NCI-H69 (cell line): Measurements from ENCODE around the gene RPTOR.

Source experiments
- DNase-seq: peaks from one replicate; lab custom pipeline; 2025; lab: John Stamatoyannopoulos, UW

Gene RPTOR

DNA sequence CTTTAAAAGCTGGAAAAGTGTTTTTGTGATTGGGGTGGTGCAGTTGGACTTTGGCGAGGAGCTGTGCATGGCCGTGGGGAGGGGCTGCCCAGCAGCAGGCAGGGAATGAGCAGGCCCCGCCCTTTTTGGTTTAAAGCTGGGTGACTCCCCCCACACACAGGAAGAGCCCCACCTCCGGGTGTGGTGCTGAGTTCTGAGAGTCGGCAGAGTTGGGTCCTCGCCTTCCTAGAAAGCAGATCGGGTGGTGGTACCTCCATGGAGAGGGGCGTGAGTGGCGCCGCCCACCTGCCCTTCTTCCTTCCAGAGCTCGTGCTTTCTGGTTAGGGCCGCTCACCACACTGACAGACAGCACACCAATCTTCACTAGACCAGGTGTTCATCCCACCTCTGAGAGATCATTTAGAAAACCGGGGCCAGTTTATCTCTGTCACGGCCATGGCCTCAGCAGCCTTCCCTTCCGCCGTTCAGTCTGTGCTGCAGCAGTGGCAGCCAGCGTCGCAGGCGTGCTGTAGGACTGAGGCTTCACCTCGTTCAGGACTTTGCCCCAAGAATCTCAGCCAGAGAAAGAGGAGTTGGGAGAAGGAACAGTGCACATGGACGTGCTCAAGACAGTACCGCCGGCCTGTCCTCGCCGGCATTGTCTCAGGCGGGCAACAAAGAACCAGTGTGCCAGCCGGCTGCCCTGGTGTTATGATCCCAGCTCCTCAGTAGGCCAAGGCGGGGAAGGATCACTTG is 303.0 kb downstream of the RPTOR start:
- no peak for DNase-seq

DNA sequence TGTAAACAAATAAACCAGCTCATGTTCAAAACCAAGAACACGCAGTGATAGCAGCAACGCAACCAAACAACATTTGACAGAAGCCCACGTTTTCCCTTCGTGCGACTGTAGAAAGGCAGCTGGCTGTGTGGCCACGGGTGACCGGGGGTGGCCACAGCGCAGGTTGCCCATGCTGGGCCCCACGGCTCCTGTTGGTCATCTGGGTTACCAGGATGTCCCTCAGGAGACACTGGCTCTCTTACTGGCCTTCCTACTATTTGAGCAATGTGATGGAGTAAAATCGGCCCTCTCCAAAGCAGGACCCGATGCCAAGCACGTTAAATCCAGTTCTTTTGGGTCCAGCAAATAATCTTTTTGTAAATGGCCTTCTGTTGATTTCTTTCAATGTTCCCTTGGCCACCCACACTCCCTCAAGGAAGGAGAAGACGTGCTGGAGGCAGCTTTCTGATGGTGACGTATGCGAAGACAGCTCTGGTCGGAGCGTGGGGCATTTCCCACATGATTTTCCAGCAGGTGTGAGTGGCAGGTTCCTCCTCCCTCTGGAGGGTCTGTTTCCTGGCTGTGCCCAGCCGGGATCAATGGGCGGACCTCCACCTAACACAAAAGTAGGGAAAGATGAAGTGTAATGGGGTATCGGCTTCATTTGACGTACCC is 303.9 kb downstream of the RPTOR start:
- no peak for DNase-seq

DNA sequence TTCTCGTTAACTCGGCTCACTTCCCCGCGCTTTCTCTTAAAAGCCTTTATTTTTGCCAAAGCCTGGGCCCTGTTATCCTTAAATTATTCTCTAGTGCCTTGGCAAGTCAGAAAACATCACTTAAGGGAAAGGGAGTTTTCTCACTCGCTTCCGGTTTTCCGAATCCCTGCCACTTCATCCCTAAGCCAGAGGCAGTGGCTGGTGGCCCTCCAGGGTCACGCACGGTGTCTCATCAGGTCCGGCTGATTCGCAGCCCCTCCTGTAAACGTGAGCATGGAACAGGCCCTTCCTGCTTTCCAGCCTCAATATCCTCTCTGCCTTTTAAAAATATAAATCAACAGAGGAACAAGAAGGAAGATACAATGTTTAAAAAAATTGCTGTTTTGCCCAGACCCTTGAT is 304.5 kb downstream of the RPTOR start:
- DNase-seq = no peak

DNA sequence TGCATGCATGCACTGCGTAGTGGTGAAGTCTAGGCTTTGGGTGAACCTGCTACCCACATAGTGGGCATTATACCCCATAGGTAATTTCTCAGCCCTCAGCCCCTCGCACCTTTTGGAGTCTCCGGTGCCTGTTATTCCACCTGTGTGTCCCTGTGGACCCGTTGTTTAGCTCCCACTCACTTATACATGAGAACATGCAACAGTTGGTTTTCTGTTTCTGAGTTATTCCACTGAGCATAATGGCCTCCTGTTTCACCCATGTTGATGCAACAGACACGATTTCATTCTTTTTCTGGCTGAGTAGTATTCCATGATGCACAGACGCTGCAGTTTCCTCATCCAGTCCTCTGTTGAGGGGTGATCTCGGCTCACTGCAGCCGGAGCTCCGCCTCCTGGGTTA is 305.5 kb downstream of the RPTOR start:
- no peak for DNase-seq

DNA sequence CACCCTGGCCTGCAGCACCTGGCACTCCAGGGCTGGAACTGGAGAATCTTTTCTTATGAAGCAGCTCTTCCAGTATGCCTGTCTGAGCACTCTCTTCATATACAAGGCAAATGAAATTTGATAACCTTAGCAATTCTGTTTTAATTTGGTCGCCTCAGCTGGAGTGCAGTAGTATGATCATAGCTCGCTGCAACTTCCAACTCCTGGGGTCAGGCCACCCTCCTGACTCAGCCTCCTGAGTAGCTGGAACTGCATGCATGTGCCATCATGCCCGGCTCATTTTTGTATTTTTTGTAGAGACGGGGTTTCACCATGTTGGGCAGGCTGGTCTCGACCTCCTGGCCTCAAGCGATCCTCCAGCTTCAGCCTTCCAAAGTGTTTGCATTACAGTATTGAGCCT is 306.2 kb downstream of the RPTOR start:
- DNase-seq = peak; percentile 87

DNA sequence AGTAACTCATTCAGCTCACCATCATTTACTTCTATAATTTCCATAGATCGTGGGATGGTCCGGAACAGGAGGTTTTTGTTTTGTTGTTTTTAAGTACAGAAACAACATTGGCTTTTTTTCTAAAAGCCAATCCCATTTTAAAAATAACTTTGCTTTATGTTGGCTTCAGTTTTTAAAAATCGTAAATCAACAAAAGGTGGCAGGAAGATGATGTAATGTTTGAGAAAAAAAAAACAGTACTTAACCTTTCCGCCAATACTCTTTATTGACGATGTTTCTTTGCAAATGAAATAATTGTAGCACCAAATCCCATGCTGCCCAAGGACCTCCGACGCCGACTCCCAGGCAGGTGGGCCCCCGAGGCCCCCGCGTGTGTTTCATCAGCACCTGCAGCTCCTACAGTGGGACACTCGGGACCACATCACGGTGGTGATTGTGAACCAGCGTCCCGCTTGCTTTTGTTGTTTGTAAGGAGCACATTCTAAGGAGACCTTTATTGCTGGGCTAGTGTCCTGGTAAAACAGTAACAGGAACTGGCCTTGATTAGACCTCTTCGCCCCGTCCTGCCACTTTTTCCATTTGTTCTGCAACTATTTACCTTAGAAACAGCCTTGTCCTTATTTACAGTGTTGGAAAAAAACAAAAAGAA is 306.8 kb downstream of the RPTOR start:
- peak; percentile 29 for DNase-seq

DNA sequence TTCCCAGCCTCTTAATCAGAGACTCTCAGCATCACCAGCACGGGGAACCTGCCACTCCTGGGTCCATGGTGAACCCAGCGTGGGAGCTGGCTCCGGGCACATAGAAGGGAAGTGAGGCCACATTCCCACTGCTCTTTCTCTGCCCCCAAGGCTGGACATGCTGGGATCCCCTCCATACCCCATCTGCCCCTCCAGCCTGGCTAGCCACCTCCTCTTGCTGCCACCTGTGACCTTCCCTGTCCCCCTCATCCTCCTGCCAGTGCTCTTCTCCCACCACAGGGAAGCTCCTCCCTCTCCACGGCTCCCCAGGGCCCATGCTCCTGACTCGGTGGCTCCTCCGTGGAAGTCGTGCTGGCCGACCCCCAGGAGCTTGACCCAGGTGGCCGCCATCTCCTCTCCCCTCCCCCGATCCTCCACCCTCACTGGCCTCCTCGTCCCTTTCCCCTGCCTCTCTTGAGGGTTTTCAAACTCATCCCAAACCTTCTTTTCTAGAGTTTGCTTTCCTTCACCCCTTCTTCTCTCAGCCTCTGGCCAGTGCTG is 307.9 kb downstream of the RPTOR start:
- DNase-seq = no peak

DNA sequence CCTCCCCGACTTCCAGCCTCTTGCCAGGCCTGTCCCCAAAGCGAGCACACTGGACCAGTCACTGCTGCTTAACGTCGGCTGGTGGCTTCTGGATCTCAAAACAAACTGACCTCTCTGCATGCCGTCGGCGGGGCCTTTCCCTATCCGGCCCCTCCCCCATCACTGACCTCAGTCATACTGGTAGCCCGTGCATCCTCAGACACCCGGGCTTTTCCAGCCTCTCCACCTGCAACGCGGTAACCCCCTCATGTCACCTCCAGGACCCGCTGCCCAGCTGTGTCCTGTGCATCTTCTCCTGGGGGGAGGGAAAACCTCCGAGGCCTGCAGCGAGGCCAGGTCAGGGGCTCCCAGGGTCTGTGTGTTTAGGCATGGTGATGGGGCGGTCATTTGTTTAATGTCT is 308.4 kb downstream of the RPTOR start:
- no peak for DNase-seq

DNA sequence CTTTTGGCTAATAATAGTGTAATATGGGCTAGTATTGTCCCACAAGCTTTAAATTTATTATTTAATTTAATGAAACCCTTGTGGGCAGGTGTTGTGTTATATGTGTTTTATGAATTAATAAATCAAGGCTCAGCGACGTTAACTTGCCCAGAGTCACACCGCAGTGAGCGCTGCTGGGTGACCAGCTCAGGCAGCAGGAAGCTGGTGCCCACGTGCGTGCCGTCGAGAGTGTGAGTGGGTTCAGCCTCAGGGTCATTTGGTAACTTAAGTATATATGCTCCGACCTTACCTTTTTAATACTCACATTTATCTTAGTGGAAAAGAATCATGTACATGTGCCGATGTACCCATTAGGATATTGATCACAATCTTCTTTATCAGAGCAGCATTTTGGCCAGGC is 309.6 kb downstream of the RPTOR start:
- no peak for DNase-seq

DNA sequence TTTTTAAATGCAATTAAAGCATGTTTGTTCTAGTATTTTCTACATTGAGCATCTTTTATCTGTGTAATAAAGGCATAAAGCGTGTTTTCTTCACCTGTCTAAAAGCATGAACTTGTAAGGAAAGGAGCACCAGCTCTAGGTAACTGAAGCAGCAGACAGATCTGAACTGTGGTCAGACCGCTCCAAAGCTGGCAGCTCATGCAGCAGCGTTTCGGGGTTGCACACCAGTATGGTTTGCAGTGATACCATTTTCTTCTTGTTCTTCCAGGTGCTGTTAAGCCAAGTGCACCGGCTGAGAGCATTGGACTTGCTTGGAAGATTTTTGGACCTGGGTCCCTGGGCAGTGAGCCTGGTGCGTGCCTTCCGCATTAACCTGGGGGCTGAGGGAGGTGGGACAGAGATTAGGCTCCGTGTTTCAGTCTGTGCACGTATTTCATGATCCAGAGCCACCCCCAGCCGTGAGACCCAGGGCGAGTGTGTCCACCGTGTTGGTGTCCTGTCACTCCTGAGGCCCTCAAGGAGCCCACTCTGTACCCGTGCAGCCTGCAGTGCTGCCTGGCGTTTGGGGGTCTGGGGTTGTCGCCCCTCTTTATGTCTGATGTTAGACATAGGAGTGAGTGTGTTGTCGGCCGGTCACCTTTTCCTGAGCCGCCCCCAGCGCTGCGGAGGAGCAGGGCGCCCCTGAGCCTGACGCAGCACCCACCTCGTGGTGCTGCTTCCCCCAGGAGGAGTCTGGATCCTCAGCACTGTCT is 310.7 kb downstream of the RPTOR start:
- DNase-seq = no peak

DNA sequence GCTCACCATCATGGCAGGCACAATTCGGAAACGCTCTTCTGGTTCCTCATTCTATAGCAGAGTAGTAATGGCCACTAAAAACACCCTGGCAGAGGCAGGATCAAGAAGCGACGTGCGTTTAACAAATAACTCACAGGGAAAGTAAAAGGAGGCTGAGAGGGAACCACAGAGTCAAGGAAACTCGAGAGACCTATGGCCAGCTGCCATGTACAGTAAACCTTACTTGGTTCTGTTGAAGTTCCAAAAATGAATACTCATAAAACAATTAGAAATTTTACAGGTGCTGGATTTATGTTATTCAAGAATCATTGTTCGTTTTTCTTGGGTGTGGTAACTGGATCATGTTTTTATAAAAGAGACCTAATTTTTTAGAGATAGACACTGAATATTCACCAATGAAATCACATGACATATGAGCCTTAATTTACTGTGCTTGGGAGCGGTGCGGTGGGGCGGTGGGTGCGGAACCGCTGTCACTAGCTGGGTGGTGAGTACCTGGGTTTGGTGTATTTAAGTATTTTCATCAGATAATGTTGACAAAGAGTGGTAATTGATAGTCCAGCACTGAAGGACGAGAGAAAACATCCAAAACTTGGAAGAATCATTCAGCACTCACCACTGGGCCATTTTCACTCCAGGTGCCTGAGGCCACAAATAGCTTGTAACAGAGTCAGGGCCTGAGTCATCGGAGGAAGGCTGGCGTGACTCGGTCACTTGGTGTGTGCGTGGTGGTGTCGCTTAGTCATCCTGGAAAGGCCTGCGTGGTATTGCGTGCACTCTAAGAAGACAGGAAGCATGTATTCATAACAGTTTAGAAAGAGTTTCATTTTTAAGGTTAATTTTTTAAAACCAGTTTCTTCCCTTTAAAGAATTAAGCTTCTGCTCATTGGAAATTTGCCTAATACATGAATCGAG is 311.6 kb downstream of the RPTOR start:
- DNase-seq = no peak

DNA sequence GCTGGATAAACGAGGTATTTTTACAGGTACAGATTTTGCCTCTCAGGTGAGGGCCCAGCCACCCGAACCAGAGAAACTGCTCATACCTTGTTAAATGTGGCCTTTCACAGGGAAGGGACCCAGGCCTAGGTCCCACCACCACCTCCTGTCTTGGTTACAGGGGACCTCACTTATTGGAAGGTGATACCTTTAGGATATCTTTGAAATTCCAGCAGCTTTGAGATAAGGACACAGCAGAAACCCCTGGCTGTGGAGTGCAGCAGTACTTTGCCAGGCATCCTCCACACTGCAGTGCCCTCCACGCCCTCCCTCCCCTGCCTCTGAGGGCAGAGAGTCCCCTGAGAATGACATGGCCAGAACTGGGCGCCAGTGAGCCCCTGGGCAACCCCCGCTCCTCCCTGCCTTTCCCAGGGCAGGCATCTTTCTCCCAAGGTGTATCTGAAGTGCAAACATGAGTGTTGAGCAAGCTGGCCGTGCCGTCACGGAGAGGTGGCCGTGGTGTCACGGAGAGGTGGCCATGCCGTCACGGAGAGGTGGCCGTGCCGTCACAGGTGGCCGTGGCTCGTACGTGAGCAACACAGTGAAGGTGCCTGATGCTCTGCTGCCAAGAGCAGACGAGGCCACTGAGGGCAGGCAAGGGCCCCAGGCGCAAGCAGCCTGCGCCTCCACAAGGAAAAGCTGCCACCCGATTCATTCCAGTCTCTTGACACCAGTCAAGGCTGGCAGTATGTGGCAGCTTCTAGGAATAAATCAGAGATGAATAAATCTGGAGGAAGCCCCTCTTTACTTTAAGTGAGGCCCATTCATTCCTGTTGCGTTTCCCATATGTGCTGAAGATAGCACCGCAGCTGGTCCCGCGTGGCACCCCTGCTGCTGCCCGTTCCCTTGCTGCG is 312.5 kb downstream of the RPTOR start:
- no peak for DNase-seq

DNA sequence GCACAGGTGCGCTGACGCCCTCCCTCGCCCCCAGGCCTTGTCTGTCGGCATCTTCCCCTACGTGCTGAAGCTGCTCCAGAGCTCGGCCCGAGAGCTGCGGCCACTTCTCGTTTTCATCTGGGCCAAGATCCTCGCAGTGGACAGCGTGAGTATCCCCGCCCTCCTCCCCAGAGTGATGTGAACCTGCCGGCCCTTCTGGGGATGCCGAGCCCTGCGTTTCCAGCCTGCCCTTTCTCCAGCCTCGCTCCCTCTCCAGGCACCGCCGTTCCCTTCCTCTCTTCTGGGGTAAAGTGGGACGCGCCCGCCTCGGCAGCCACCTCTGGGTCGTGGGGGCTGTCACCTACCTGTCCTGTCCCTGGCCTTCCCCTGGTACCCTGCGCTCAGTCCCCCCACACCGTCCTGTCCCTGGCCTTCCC is 313.1 kb downstream of the RPTOR start:
- no peak for DNase-seq

DNA sequence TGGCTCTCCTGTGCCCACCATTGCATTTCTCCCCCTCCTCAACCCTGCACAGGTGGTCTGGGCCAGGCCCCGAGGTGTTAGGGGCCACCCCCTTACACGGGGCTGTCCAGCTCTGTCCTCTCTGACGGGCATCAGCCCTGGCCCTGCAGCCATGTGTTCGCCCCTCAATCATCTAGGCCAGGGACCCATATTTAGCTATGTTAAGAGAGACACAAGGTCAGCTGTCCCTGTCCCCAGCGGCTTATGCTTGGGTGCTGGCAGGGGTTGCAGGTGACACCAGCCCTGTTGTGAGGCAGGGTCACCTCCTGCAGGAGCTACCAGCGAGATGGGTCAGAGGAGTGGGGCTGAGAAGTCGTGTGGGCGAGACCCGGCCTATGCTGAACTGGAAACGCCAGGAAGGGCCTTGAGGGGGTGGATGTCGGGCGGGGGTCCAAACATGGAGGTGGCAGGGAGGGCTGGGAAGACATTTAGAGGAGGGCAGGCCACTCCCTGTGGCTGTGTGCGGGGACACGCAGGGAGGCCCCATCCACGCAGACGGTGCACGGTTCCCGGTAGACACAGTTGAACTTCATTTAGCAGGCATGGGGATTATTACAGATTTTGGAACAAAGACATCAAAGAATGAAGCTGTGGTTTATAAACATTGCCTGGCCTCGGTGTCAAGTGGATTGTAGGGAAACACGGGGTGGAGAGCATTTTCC is 313.8 kb downstream of the RPTOR start:
- no peak for DNase-seq

DNA sequence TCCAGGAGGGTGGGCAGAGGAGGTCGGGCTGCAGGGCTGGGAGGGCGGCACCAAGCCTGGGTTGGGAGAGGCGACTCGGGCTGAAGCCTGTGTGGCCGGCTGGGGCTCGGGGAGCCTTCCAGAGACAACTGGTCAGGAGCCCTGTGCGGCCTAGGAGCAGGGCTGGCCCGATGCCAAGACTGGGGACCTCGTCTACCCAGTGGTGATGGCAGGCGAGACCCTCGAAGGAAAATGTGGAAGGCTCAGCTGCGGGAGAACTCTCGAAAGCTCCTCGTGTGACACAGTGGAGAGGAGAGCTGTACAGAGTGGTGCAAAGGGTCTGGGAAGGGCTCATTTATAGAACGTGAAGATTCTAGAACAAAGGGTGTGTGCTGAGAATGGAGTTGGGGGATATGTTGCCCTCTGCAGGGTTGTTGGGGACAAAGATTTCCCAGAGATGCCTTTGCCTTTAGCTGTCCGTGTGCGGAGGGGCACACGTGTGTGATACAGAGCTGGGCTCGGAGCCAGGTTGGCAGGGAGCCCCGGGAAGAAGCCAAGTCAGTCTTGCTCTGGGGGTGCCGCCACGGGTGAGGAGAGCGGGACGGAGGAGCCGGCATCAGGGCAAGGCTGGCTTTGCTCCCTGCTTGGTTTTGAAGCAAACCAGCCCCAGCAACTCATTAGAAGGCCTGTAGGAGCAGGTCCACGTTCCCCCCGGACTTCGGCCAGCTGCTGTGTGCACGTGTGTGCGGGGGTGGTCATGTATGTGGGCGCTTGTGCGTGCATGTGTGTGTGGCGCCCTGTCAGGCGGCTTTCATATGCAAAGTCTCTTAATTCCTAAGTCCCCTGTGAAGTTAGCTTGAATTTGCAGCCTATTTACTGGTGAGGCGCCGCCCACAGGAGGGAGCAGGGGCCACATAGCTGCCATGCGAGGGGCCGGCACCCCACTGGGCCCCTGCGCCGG is 314.6 kb downstream of the RPTOR start:
- peak; percentile 28 for DNase-seq

DNA sequence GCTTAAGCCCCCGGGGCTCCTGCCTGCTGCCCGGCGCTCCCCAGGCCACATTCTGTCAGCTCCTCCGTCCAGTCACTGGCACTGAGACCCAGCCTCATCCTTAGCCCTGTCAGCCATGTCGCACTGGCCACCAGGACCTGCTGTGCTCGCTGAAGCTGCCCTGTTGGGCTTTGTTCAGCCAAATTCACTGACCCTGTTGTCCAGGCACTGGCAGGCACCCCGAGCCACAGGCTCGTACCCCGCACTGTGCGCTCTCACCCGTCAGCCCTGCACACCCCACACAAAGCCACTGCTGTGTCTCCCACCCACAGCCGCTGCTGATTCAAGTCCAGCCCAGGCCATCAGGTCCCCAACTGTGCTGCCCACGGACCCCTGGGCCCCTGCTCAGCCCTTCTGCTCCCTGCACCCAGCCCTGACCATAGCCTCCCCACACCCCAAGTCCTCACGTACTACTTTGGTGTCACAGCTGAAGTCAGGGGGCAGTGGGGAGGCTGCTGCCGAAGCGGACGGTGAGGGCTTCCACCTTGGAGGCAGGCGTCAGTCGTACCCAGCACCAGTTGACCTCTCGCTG is 315.5 kb downstream of the RPTOR start:
- no peak for DNase-seq

DNA sequence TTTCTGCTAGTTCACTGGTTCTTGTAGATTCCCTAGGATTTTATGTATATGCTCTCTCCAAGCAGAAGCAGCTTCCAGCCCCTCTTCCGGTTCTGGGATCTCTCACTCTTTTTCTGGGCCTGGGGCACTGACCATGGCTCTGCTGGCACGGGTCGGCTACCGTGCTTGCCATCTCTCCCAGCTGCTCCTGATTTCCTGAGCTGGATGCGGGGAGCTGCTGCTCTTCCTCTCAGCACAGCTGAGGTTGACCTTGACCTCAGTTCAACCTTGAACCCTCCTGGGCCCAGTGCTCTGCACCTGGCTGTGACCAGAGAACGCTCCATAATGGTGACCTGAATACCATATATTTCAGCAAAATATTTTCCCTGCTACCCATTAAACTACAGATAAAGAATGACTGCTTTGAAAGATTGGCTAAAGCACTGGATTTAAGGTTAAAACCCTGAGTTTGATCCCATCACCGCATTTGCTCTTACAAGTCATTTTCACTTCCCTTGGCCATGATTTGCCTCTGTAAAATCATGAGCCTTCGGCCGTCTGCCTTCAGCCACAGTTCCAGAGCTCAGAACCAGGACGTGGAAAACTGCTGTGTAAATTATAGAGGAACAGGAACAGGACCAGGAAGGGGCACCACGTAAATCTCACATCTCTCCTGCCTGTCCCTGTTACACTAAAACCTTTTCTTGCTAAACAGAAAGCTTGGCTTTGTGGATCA is 316.2 kb downstream of the RPTOR start:
- DNase-seq = no peak
